Heart right ventricle (tissue), 16 donors: Measurements from ENCODE around the gene MAPKAPK2. TPM values are rescaled to one million over a fixed set of nuclear protein-coding genes. Genes with fewer than 3 reads are reported as not detected.

ENCODE experiments used
- ATAC-seq, 8 donors: fragments of 200-7000 bp; cut with Tn5 transposase; one replicate each; pipeline ENCODE4 v1.9.1; 2020; ENCODE audit warnings: mild to moderate bottlenecking in 8 of 8, moderate library complexity in 8 of 8, moderate number of reproducible peaks in 1 of 8
- DNase-seq, 2 donors: peaks; one replicate each; pipeline ENCODE4 v3.0.0-alpha.2; 2020
- H3K27ac ChIP-seq, 10 donors: fragments of 200-600 bp; sonication (generic) in 2 of 10; one replicate each; pipeline versions ENCODE4 v1.5.0 to v1.8.0; 2020 to 2022; ENCODE audit warnings: mild to moderate bottlenecking in 3 of 10
- H3K27me3 ChIP-seq, 7 donors: fragments of 200-600 bp; one replicate each; pipeline ENCODE4 v1.8.0; 2021 to 2022; ENCODE audit warnings: mild to moderate bottlenecking in 2 of 7
- H3K36me3 ChIP-seq, 9 donors: fragments of 200-600 bp; sonication (generic) in 1 of 9; one replicate each; pipeline versions ENCODE4 v1.5.0 to v1.8.0; 2020 to 2022; ENCODE audit warnings: mild to moderate bottlenecking in 2 of 9
- H3K4me1 ChIP-seq, 9 donors: fragments of 200-600 bp; sonication (generic) in 1 of 9; one replicate each; pipeline versions ENCODE4 v1.5.0 to v1.8.0; 2020 to 2022; ENCODE audit warnings: mild to moderate bottlenecking in 4 of 9
- H3K4me3 ChIP-seq, 10 donors: fragments of 200-600 bp; sonication (generic) in 2 of 10; one replicate each; pipeline versions ENCODE4 v1.5.0 to v1.8.0; 2020 to 2022; ENCODE audit warnings: mild to moderate bottlenecking in 7 of 10, moderate library complexity in 2 of 10
- H3K9me3 ChIP-seq, 11 donors: fragments of 200-600 bp in 10 of 11; sonication (generic) in 2 of 11; one replicate each; pipeline versions ENCODE4 v1.5.0 to v1.8.0; 2013 to 2022; ENCODE audit warnings: mild to moderate bottlenecking in 2 of 11, control low read depth in 1 of 11, moderate library complexity in 1 of 11
- CTCF ChIP-seq, 9 donors: fragments of 200-600 bp; sonication (generic) in 2 of 9; IDR thresholded peaks; one replicate each; pipeline versions ENCODE4 v1.5.0 to v1.8.0; 2021 to 2022; ENCODE audit warnings: antibody characterized with exemption in 9 of 9, mild to moderate bottlenecking in 5 of 9, moderate library complexity in 1 of 9
- WGBS, 2 donors: extraction: QIAGEN DNeasy Blood & Tissue Kit; methylation state at CpG; one replicate each; pipeline ENCODE4 v1.1.7; 2013; ENCODE audit warnings: inconsistent platforms in 1 of 2; 5-methylcytosine and 5-hydroxymethylcytosine counted together
- intact Hi-C, 10 donors: fragments of 100-400 bp; cut with DNase I; formaldehyde crosslinking; loops; one replicate each; pipeline versions ENCODE4 v1.11.1 to v1.14.2; 2022
- polyA plus RNA-seq, 2 donors: library from polyadenylated mRNA; stranded (reverse); fragments of 200-250 nt; gene quantifications; one replicate each; pipeline ENCODE4 v1.2.3, GENCODE V29; 2013
- total RNA-seq, 10 donors: library from RNA; stranded (reverse); fragmentation: NEBNext Ultra II Directional in 3 of 10; extraction: Animal tissue kit (Norgen Biotek cat#: 25700) in 3 of 10; gene quantifications; one replicate each; pipeline versions ENCODE4 v1.2.1 to v1.2.4, GENCODE V29; 2021 to 2023
- donor health status: Arrhythmogenic right ventricular cardiomyopathy.
- donor health status: ischemic (EF 13 %, LVEDD 7.1; RV severe dilation, severe dysfunction).
- donor health status: healthy with polysubstance abuse.
- donor health status: DM: no; HTN: yes; CAD: no.
- donor health status: DM: no; HTN: no; CAD: no.
- donor health status: ischemic (EF 25% LVEDD 6.9; RV normal size, moderate dysfunction).
- donor health status: ischemic (EF 25% LVEDD 5.7; RV mildly dilated, moderate dysfunction).
- donor health status: healthy.
- donor health status: DM: yes; HTN: yes; CAD: no.
- donor health status: Ischemic cardiomyopathy.
- donor health status: ischemic (EF 35%, LVEDD 5.7; RV mildly dilated, moderate dysfunction).
- donor health status: nonischemic (EF 11% LVEDD 7.7; RV severe dilation, severe dysfunction).
- donor health status: DM: yes; HTN: yes; CAD: no.
- donor health status: PGD.
- donor health status: ischemic (EF 29% LVEDD 5.4; RV normal size, mild dysfunction).
- donor health status: nonischemic (EF 23%, LVEDD 6.1; RV moderate dilation, normal function).

MAPKAPK2 gene
- total and polyA plus RNA-seq, 12 donors: 101 to 323 (median 219) TPM

- peak in 3 of 8 donors; percentile 2 to 13 (median 5) for ATAC-seq
These were observed 38.7 kb downstream of the MAPKAPK2 start for GRCh38 chr1:206723462-206723804.

GRCh38 chr1:206723805-206724472, 39.2 kb downstream of the MAPKAPK2 start:
- Histone ChIP-seq H3K4me1 (peaks cover 39 to 100% (median 98%) of the 10 kb centered on the region in 9 donors), H3K36me3 (peaks cover 0 to 6% (median 0%) of the 10 kb centered on the region in 9 donors), H3K9me3 (no peaks in the 10 kb centered on the region), H3K27ac (peak overlapping the region; percentile 67 to 95 (median 85)), H3K27me3 (no peaks in the 10 kb centered on the region), H3K4me3 (peak overlapping the region in 3 of 10 donors; percentile 6 to 25 (median 17))
- ATAC-seq (peak; percentile 41 to 83 (median 67)), DNase-seq (peak in 1 of 2 donors; percentile 56)
- intact Hi-C loops: loop anchor here (2.0 to 10.0 kb wide), 7 partner anchors 31 to 89 kb away; partner anchors contain the start of gene DYRK3 (in 2 of the 10)
- WGBS, 2 donors: 28 to 43% methylated on average over 12 of the region's 12 CpGs
- peak in 2 of 9 donors; percentile 7 to 12 for TF ChIP-seq CTCF (IDR thresholded peaks at IDR 0.05)

More at GRCh38 chr1:206723462-206723804, 38.7 kb downstream of the MAPKAPK2 start:
- 45 to 63% methylated on average over 4 of the region's 4 CpGs for WGBS, 2 donors
- Histone ChIP-seq H3K4me1 (peaks cover 39 to 100% (median 98%) of the 10 kb centered on the region in 9 donors), H3K27ac (peak overlapping the region; percentile 67 to 95 (median 85)), H3K36me3 (peaks cover 0 to under 1% (median 0%) of the 10 kb centered on the region in 9 donors), H3K4me3 (peak overlapping the region in 4 of 10 donors; percentile 6 to 25 (median 20)), H3K9me3 (no peaks in the 10 kb centered on the region), H3K27me3 (no peaks in the 10 kb centered on the region)
- no peak for DNase-seq
- TF ChIP-seq CTCF (IDR thresholded peaks at IDR 0.05): no peak
- intact Hi-C loops: loop anchor here in 8 of 10 donors (2.0 to 10.0 kb wide), 5 partner anchors 31 to 89 kb away; partner anchors contain the start of gene DYRK3 (in 2 of the 8)

- DNase-seq (no peak), ATAC-seq (no peak)
- peaks cover 35 to 95% (median 84%) of the 10 kb centered on the region in 9 donors for H3K4me1 ChIP-seq
- intact Hi-C loops: loop anchor here (2.0 to 10.0 kb wide), 8 partner anchors 33 to 187 kb away; partner anchors contain the start of gene DYRK3 (in 2 of the 10)
- TF ChIP-seq CTCF (IDR thresholded peaks at IDR 0.05): peak; percentile 30 to 75 (median 54)
- 62 to 68% methylated on average over 9 of the region's 9 CpGs for WGBS, 2 donors
- H3K27me3 ChIP-seq: no peaks in the 10 kb centered on the region
- H3K36me3 ChIP-seq: peaks cover 0 to 20% (median 14%) of the 10 kb centered on the region in 9 donors
- H3K27ac ChIP-seq: peak overlapping the region in 9 of 10 donors; percentile 12 to 95 (median 86)
- no peak overlapping the region for H3K4me3 ChIP-seq
- no peaks in the 10 kb centered on the region for H3K9me3 ChIP-seq
These were observed 40.6 kb downstream of the MAPKAPK2 start for GRCh38 chr1:206725109-206725963.
